RKO (cell line): ENCODE measurements around the gene CHADL.
A peak's percentile ranks its signal among the peaks of the same experiment; 100 is the strongest.
"Not testable (repeated sequence)": the region's sequence is repeated elsewhere in the genome, so short reads cannot be mapped to it uniquely, and the experiment has no call there.

ENCODE experiments used
- DNase-seq: peaks from one replicate; pipeline ENCODE4 v3.0.0-alpha.2; 2016; ENCODE audit warnings: low spot score

The CHADL gene

GRCh38 chr22:41181349-41182241 is 59.1 kb downstream of the CHADL start:
- DNase-seq = peak; percentile 49

GRCh38 chr22:41180926-41181325 is 59.8 kb downstream of the CHADL start:
- no peak for DNase-seq

DNA sequence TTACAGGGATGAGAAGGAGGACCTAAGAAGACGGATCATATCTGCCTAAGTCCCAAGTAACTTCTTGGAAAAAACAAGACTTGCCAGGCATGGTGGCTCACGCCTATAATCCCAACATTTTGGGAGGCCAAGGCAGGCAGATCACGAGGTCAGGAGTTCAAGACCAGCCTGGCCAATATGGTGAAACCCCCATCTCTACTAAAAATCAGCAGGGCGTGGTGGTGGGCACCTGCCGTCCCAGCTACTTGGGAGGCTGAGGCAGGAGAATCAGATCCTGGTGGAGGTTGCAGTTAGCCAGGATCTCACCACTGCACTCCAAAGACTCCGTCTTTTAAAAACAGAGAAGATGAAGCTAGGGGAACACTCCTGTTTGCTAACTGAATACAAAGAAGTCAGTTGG is 60.4 kb downstream of the CHADL start:
- not testable (repeated sequence) for DNase-seq
